HG03565 (cell line): ENCODE data around the gene ACTR3.

Experiments
- ATAC-seq: cut with Tn5 transposase; IDR thresholded peaks from one replicate; pipeline ENCODE4 v1.9.1; 2021; ENCODE audit warnings: mild to moderate bottlenecking, moderate library complexity; ENCODE audit not compliant: unreplicated experiment

Gene ACTR3

GRCh38 chr2:113965228-113965627 is 75.3 kb downstream of the ACTR3 start:
- ATAC-seq: no peak

- ATAC-seq: peak; percentile 86
These were observed 75.8 kb downstream of the ACTR3 start for GRCh38 chr2:113965644-113966043.

DNA sequence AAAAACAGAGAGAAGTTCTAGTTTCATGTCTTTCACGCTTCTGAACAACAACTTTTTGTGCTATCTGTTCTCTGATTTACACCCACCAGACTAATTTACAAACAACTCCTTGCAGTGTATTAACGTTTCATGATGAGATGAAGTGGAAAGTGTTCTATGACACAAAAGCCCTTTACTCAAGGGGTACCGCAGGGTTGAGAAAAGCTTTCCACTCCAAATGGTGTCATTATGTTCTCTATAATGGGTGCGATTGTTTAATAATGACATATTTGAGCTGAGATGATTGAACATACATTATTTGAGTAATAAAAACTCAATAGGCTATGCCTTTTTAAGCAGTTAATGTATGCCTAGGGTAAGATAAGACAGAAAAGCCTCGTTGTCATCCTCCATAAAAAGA is 76.3 kb downstream of the ACTR3 start:
- no peak for ATAC-seq

- ATAC-seq: no peak
These were observed 76.9 kb downstream of the ACTR3 start for GRCh38 chr2:113966832-113967231.

- ATAC-seq: no peak
These were observed 77.4 kb downstream of the ACTR3 start for GRCh38 chr2:113967272-113967671.

DNA sequence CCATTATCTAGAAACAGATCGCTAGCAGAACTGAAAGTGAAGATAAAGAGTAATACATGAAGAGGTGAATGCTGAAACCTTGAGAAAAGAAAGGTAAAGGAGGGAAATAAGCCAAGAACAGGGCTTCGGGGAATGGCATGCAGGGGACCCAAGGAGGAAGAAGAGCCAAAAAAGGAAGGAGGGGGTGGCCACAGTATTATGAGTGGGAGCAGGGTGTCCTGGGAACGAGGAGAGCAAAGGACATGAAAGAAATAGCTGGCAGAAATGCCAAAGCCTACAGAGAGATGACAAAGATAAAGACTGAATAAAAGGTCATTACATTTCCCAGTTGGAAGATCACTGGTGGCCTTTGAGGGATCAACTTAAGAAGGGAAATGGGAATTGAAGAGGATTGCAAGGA is 82.9 kb downstream of the ACTR3 start:
- ATAC-seq: no peak

- ATAC-seq: no peak
These were observed 83.9 kb downstream of the ACTR3 start for GRCh38 chr2:113973810-113974209.

DNA sequence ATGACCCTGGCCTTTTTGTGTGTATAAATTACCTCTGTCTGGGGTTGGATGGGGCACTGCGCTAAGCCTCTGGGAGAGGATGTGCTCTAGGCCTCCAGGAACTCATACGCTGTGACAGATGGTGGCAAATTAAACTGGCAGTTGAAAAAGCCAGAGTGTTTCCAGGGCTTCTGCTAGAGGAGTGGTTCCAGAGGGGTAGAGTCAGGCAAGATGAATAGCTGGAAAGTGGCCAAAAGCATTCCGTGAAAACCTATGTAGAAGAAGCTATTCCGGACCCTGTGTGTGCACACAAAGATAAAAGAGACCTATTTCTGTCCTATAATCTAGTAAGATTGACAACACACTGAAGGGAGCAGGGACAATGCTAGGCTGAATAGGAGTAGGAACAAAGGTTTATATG is 84.8 kb downstream of the ACTR3 start:
- ATAC-seq: no peak

- no peak for ATAC-seq
These were observed 86.5 kb downstream of the ACTR3 start for GRCh38 chr2:113976277-113976928.

GRCh38 chr2:113977060-113977659 is 87.3 kb downstream of the ACTR3 start:
- ATAC-seq: no peak

- ATAC-seq: no peak
These were observed 88.0 kb downstream of the ACTR3 start for GRCh38 chr2:113977660-113978523.

DNA sequence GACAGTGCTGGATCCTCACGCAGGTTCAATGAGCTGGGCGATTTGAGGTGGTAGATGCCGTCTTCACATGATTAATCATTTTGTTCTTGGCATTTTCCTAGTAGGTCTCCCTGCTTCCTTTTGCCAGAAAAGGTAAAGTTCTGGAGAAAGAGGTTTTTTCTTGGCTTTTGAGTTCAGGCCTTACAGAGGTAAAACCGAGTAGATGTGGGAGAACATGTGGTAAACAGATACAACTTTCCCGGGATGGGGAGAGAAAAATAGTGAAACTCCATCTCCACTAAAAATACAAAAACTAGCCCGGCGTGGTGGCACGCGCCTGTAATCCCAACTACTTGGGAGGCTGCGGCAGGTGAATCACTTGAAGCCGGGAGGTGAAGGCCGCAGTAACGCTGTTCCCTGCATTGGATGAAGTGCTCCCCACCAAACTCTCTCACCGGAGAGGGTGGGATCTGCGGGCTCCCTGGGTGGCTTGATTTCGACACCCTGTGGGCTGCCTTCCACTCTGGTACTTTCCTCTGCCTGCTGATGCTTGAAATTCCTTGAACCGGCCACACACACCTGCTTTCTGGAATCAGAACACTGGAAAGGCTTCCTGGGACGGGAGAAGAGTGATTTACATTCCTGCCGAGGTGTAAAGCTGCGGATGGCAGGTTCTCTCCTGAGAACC is 88.8 kb downstream of the ACTR3 start:
- no peak for ATAC-seq

DNA sequence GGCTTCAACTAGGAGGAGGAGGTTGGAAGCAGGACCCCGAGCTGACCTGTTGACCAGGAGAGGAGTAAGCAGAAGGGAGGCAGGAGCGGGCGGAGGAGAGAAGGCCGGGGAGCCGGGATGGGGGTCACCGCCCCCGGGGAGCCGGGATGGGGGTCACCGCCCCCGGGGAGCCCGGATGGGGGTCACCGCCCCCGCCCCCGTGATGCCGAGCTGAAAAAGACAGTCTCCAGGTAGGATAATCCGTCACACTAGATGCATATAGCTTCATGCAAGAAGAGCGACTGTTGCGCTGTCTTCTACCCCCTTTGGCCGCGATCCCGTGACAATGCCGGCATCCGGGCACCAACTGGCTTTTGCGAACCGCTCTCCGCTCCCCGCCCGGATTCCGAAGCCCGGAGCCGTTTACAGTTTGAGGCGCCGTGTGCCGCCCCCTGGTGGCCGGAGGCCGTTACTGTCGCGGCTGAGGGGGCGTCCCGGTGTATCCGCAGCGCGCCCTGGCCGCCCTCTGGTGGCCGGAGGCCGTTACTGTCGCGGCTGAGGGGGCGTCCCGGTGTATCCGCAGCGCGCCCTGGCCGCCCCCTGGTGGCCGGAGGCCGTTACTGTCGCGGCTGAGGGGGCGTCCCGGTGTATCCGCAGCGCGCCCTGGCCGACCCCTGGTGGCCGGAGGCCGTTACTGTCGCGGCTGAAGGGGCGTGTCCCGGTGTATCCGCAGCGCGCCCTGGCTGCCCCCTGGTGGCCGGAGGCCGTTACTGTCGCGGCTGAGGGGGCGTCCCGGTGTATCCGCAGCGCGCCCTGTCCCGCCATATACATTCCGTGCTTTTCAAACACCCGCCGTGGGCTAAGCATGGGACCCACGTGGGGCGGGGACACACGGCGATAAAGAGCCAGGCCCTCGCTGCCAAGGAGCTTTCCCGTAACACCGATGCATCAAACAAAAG is 89.6 kb downstream of the ACTR3 start:
- ATAC-seq: no peak

GRCh38 chr2:113980946-113981345 is 91.1 kb downstream of the ACTR3 start:
- no peak for ATAC-seq

GRCh38 chr2:113981404-113982134 is 91.7 kb downstream of the ACTR3 start:
- no peak for ATAC-seq

GRCh38 chr2:113985554-113986397 is 95.9 kb downstream of the ACTR3 start:
- ATAC-seq: no peak

- ATAC-seq: no peak
These were observed 96.9 kb downstream of the ACTR3 start for GRCh38 chr2:113986762-113987290.

GRCh38 chr2:113992090-113992489 is 102.2 kb downstream of the ACTR3 start:
- no peak for ATAC-seq
